ENCODE measurements around the gene ACTL8. TPM values are rescaled to one million over a fixed set of nuclear protein-coding genes. Genes with fewer than 3 reads are reported as not detected.

ACTL8 gene
- total and polyA plus RNA-seq, 5 donors = not detected

DNA sequence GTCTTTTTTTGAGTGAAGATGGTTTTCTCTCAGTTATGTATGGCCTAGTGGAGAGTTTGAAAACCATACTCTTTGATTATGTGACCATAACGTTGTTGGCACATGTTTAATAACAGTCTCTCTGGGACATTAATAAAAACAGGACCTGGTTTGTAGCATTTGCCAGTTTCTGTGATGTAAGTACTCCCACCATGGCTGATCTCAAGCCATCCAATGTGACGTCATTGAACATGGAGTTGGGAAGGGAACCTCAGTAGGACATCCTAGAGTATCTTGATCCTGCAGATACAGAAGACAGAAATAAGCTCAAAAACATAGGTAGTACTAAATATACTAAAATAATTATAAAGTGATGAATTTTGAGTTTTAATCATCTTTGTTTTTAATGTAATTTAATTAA is 107.0 kb downstream of the ACTL8 start:
- ATAC-seq = no peak
- H3K9me3 ChIP-seq (ENCODE audit: control insufficient read depth, low read length) = no peaks in the 10 kb centered on the region
- no peak for DNase-seq
- no peaks in the 10 kb centered on the region for H3K27me3 ChIP-seq (ENCODE audit: control insufficient read depth, insufficient read depth)
- no peak overlapping the region for H3K27ac ChIP-seq (ENCODE audit: low read length)
- no peaks in the 10 kb centered on the region for H3K4me1 ChIP-seq (ENCODE audit: control insufficient read depth, insufficient read depth, low read length)
- WGBS = 61% methylated on average over 2 of the region's 2 CpGs
- intact Hi-C loops (cut with DNase I) = no loop called here
- H3K4me3 ChIP-seq (ENCODE audit: low read length) = no peak overlapping the region

- Histone ChIP-seq H3K27ac (ENCODE audit: low read length) (no peak overlapping the region), H3K27me3 (ENCODE audit: control insufficient read depth, insufficient read depth) (no peaks in the 10 kb centered on the region), H3K4me3 (ENCODE audit: low read length) (no peak overlapping the region), H3K9me3 (ENCODE audit: control insufficient read depth, low read length) (no peaks in the 10 kb centered on the region), H3K4me1 (ENCODE audit: control insufficient read depth, insufficient read depth, low read length) (no peaks in the 10 kb centered on the region)
- no peak for DNase-seq
- intact Hi-C loops (cut with DNase I) = no loop called here
- ATAC-seq = no peak
- 61% methylated on average over 9 of the region's 9 CpGs for WGBS
Measured at GRCh38 chr1:17865912-17866739, 111.0 kb downstream of the ACTL8 start.

- 82% methylated on average over 3 of the region's 3 CpGs for WGBS
- ATAC-seq = no peak
- no peak overlapping the region for H3K4me3 ChIP-seq (ENCODE audit: low read length)
Measured at GRCh38 chr1:17866740-17867029, 111.6 kb downstream of the ACTL8 start.

DNA sequence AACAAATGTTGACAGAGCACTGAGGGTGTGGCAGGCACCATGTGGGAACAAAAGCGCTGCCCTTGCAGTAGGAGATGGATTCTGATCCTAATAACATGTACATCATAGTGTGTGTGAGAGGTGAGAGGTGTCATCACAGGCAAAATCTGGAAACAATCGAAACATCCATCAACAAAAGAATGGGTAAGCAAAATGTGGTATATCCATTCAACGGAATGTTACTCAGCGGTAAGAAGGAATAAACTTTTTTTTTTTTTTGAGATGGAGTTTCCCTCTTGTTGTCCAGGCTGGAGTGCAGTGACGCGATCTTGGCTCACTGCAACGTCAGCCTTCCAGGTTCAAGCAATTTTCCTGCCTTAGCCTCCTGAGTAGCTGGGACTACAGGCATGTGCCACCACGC is 112.3 kb downstream of the ACTL8 start:
- H3K27ac ChIP-seq (ENCODE audit: low read length) = no peak overlapping the region
- 93% methylated on average over 8 of the region's 8 CpGs for WGBS
- intact Hi-C loops (cut with DNase I) = no loop called here

More at GRCh38 chr1:17866740-17867029, 111.6 kb downstream of the ACTL8 start:
- Histone ChIP-seq H3K4me1 (ENCODE audit: control insufficient read depth, insufficient read depth, low read length) (no peaks in the 10 kb centered on the region), H3K27ac (ENCODE audit: low read length) (no peak overlapping the region), H3K27me3 (ENCODE audit: control insufficient read depth, insufficient read depth) (no peaks in the 10 kb centered on the region), H3K9me3 (ENCODE audit: control insufficient read depth, low read length) (no peaks in the 10 kb centered on the region)
- intact Hi-C loops (cut with DNase I) = no loop called here
- DNase-seq = no peak

DNA sequence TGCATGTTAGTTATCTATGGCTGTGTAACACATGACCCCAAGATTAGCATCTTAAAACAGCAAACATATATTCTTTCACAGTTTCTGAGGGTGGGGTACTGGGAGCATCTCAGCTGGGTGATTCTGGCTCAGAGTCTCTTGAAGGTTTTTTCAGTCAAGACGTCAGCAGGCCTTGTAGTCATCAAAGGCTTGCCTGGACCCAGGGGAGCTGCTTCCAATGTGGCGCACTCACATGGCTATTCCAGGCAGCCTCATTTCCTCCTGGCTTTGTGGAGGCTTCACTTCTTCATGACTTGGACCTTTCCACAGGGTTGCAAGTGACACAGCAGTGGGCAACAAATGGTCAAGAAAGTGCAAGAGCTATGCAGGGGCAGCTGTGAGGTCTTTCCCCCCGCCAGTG is 114.7 kb downstream of the ACTL8 start:
- 61% methylated on average over 3 of the region's 3 CpGs for WGBS
- no peaks in the 10 kb centered on the region for H3K4me1 ChIP-seq (ENCODE audit: control insufficient read depth, insufficient read depth, low read length)
- H3K9me3 ChIP-seq (ENCODE audit: control insufficient read depth, low read length) = no peaks in the 10 kb centered on the region
- no peaks in the 10 kb centered on the region for H3K27me3 ChIP-seq (ENCODE audit: control insufficient read depth, insufficient read depth)
- intact Hi-C loops (cut with DNase I) = no loop called here
- DNase-seq (no peak), ATAC-seq (no peak)
- H3K4me3 ChIP-seq (ENCODE audit: low read length) = no peak overlapping the region
- no peak overlapping the region for H3K27ac ChIP-seq (ENCODE audit: low read length)

More for the DNA sequence above, 112.3 kb downstream of the ACTL8 start:
- DNase-seq (no peak), ATAC-seq (no peak)
- Histone ChIP-seq H3K27me3 (ENCODE audit: control insufficient read depth, insufficient read depth) (no peaks in the 10 kb centered on the region), H3K4me1 (ENCODE audit: control insufficient read depth, insufficient read depth, low read length) (no peaks in the 10 kb centered on the region), H3K9me3 (ENCODE audit: control insufficient read depth, low read length) (no peaks in the 10 kb centered on the region), H3K4me3 (ENCODE audit: low read length) (no peak overlapping the region)

- no peak for ATAC-seq
- H3K27ac ChIP-seq (ENCODE audit: low read length) = no peak overlapping the region
Measured at GRCh38 chr1:17870679-17871078, 115.5 kb downstream of the ACTL8 start.

DNA sequence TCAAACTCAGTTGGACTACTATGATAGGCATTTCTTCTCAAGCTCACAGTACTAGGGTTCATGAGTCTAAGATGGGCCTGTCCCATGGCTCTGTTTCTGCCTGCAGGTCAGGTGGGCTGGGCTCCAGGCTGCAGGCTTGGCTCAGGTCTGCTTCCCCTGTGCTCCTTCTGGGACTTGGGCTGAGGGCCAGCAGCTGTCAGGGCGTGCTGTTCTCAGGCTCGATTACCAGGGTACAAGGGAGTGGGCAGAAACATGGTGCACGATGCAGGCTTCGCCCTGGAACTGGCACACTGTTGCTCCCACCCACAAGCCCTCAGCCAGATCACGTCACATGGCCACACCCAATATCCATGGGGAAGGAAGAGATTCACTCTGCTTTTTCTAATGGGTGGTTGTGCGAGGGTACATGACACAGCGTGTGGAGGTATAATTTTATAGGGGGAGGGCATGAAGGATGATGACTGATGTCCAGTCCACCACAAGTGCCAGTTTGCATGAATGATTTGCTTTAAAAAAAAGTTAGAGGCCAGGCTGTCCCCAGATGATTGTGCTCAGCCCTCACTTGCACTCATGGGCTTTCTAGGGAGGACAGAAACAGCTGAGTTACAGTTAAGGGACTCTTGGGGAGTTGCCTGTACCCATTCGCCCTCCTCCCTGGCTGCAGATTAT is 118.0 kb downstream of the ACTL8 start:
- DNase-seq (peak in 1 of 3 donors; percentile 70), ATAC-seq (peak in 1 of 2 donors; percentile 53)
- Histone ChIP-seq H3K4me3 (ENCODE audit: low read length) (no peak overlapping the region), H3K9me3 (ENCODE audit: control insufficient read depth, low read length) (no peaks in the 10 kb centered on the region), H3K27me3 (ENCODE audit: control insufficient read depth, insufficient read depth) (no peaks in the 10 kb centered on the region), H3K4me1 (ENCODE audit: control insufficient read depth, insufficient read depth, low read length) (no peaks in the 10 kb centered on the region), H3K27ac (ENCODE audit: low read length) (no peak overlapping the region)
- intact Hi-C loops (cut with DNase I) = no loop called here
- WGBS = 55% methylated on average over 8 of the region's 8 CpGs

More at GRCh38 chr1:17870679-17871078, 115.5 kb downstream of the ACTL8 start:
- WGBS = 89% methylated on average over 1 of the region's 1 CpG
- no peak for DNase-seq
- Histone ChIP-seq H3K27me3 (ENCODE audit: control insufficient read depth, insufficient read depth) (no peaks in the 10 kb centered on the region), H3K4me1 (ENCODE audit: control insufficient read depth, insufficient read depth, low read length) (no peaks in the 10 kb centered on the region), H3K9me3 (ENCODE audit: control insufficient read depth, low read length) (no peaks in the 10 kb centered on the region), H3K4me3 (ENCODE audit: low read length) (no peak overlapping the region)
- intact Hi-C loops (cut with DNase I) = no loop called here

DNA sequence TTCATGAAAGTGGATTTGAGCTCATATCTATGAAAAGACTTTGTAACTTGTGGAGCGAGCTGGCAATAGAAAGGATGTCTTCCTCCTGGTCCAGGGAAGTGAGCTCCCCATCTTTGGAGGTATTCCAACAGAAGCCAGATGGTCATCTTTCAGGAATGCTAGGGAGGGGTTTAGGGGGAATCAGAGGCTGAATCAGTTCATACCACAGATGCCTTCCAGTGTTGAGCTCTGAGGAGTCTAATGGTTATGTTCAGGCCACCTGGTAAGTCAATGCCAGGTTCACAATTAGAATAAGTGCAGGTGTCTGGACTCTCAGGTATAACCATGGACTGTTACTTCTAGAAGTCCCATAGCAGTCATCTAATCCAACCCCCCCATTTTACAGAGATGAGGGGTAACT is 119.1 kb downstream of the ACTL8 start:
- DNase-seq (no peak), ATAC-seq (no peak)
- intact Hi-C loops (cut with DNase I) = no loop called here
- Histone ChIP-seq H3K4me3 (ENCODE audit: low read length) (no peak overlapping the region), H3K9me3 (ENCODE audit: control insufficient read depth, low read length) (no peaks in the 10 kb centered on the region), H3K27ac (ENCODE audit: low read length) (no peak overlapping the region), H3K27me3 (ENCODE audit: control insufficient read depth, insufficient read depth) (no peaks in the 10 kb centered on the region), H3K4me1 (ENCODE audit: control insufficient read depth, insufficient read depth, low read length) (no peaks in the 10 kb centered on the region)
- WGBS = 65% methylated on average over 1 of the region's 1 CpG

- H3K4me3 ChIP-seq (ENCODE audit: low read length) = no peak overlapping the region
- DNase-seq = no peak
- no peaks in the 10 kb centered on the region for H3K27me3 ChIP-seq (ENCODE audit: control insufficient read depth, insufficient read depth)
- WGBS = 10% methylated on average over 5 of the region's 5 CpGs
- no peaks in the 10 kb centered on the region for H3K9me3 ChIP-seq (ENCODE audit: control insufficient read depth, low read length)
- H3K4me1 ChIP-seq (ENCODE audit: control insufficient read depth, insufficient read depth, low read length) = no peaks in the 10 kb centered on the region
- intact Hi-C loops (cut with DNase I) = no loop called here
- no peak overlapping the region for H3K27ac ChIP-seq (ENCODE audit: low read length)
- ATAC-seq = no peak
Measured at GRCh38 chr1:17874710-17875109, 119.6 kb downstream of the ACTL8 start.

DNA sequence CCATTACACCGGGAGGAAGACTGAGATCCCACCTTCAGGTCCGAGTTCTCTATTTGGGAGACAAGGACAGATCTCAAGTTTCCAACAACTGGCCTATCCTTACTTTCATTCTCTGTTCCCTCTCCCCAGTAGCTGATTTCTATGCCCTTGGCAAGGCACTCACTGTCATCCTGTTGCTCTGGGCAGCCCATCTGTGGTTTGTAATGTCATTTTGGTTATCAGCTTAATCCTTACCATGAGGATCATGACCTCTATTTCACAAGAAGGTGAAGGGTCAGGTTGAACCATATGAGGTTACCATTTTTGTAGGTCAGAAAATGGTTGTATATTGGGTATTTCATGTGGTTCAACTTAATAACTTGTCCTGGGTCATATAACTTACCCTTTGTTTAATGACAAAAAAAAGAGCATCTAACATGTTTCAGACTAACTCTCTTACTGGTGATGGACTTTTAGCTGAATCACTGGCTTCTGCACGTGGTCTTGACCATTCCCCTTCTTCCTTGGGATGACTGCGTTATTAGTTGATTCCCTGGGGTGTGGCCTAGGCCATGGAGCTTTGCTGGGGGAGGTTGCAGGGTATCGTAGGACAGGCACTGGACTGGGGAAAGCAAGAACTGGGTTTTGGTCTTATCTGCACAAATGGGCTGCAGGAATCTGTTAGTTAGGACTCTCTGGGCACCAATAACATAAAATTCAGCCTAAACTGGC is 120.2 kb downstream of the ACTL8 start:
- peak in 1 of 2 donors; percentile 6 for ATAC-seq
- Histone ChIP-seq H3K27ac (ENCODE audit: low read length) (peak overlapping the region; percentile 43), H3K9me3 (ENCODE audit: control insufficient read depth, low read length) (no peaks in the 10 kb centered on the region), H3K4me3 (ENCODE audit: low read length) (no peak overlapping the region), H3K27me3 (ENCODE audit: control insufficient read depth, insufficient read depth) (no peaks in the 10 kb centered on the region), H3K4me1 (ENCODE audit: control insufficient read depth, insufficient read depth, low read length) (no peaks in the 10 kb centered on the region)
- 47% methylated on average over 5 of the region's 5 CpGs for WGBS
- no peak for DNase-seq
- intact Hi-C loops (cut with DNase I) = no loop called here

DNA sequence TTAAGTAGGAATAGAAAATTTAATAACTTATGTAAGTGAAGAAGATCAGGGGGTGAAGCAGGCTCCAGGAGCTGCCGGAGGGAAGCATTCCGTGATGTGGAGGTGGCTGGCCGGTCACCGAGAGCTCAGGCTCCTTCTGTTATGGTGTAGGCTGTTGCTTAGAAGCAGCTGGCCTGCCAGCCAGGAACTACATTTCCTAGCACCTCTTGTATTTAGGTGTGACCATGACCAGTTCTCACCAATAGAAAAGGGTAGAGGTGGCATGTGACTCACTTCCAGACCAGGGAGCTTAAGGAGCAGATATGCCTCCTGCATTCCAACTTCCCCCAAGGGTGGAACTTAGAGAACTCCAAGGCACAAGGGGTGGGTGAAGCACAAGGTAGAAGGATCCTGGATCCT is 120.7 kb downstream of the ACTL8 start:
- ATAC-seq (peak; percentile 81 to 84), DNase-seq (peak in 2 of 3 donors; percentile 29 to 65)
- Histone ChIP-seq H3K27me3 (ENCODE audit: control insufficient read depth, insufficient read depth) (no peaks in the 10 kb centered on the region), H3K9me3 (ENCODE audit: control insufficient read depth, low read length) (no peaks in the 10 kb centered on the region), H3K27ac (ENCODE audit: low read length) (peak overlapping the region; percentile 43), H3K4me3 (ENCODE audit: low read length) (no peak overlapping the region), H3K4me1 (ENCODE audit: control insufficient read depth, insufficient read depth, low read length) (no peaks in the 10 kb centered on the region)
- intact Hi-C loops (cut with DNase I) = no loop called here
- 69% methylated on average over 4 of the region's 4 CpGs for WGBS

Data from right cardiac atrium (tissue), 5 donors.